ENCODE results near the gene ZRANB1. TPM values are rescaled to one million over a fixed set of nuclear protein-coding genes. Genes with fewer than 3 reads are reported as not detected.

ZRANB1 gene
- total and polyA plus RNA-seq, 2 experiments from 2014 or later = 4.2 to 26.7 TPM

DNA sequence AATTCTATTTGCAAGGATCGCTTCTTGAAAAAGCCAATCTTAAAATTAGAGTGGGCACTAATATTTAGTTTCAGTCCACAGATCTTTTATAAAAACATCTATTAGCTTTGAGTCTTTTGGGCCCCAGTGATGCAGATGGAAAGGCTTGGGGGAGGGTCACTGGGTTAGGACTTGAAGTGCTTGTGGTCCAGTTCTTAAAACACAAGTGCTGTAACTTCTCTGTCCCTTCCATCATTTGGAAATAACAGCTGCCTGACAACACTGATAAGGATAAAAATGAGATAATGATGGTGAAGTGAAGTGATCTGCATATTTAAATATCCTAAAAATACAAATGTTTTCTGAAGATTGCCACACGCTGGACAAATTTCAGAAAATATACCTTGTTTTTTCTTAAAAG lies 37.1 kb upstream of the ZRANB1 start:
- no peak overlapping the region for H3K4me2 ChIP-seq
- no peak overlapping the region for H3K27ac ChIP-seq (ENCODE audit: low read depth)
- H3K9me3 Mint-ChIP-seq = no peaks in the 10 kb centered on the region
- peaks cover 2% of the 10 kb centered on the region; the same call in 1 of the 3 replicates for H3K4me1 Mint-ChIP-seq
- no peak overlapping the region for H3K4me3 ChIP-seq
- H3F3A ChIP-seq (replicated peaks; ENCODE audit: low read depth) = no peaks in the 10 kb centered on the region
- no peaks in the 10 kb centered on the region for H4K20me1 ChIP-seq (replicated peaks; ENCODE audit: insufficient read depth)
- no peaks in the 10 kb centered on the region for H3K79me2 ChIP-seq (replicated peaks; ENCODE audit: insufficient read depth)
- DNase-seq (ENCODE audit: low spot score) = no peak
- no peaks in the 10 kb centered on the region for H3K27me3 ChIP-seq (ENCODE audit: insufficient read depth)
- no peaks in the 10 kb centered on the region for H3K36me3 ChIP-seq (ENCODE audit: insufficient read depth)
- no peak overlapping the region for H2AFZ ChIP-seq
- no peak overlapping the region for H3K4me3 Mint-ChIP-seq
- ATAC-seq = no peak
- H3K9me2 ChIP-seq (ENCODE audit: insufficient read depth) = no peaks in the 10 kb centered on the region
- peaks cover 2% of the 10 kb centered on the region for H3K27me3 Mint-ChIP-seq (ENCODE audit: insufficient read depth, low read depth, poor library complexity)
- no peaks in the 10 kb centered on the region for H3K36me3 Mint-ChIP-seq (ENCODE audit: low read depth)
- no peak overlapping the region for H3K27ac Mint-ChIP-seq
- TF ChIP-seq POLR2AphosphoS5 (IDR thresholded peaks at IDR 0.05; ENCODE audit: low read depth) (no peak), NANOG (IDR thresholded peaks at IDR 0.05; ENCODE audit: borderline replicate concordance) (no peak), ZNF114 (CRISPR knock-in tag; IDR thresholded peaks at IDR 0.05) (no peak), CREB1 (CRISPR knock-in tag; IDR thresholded peaks at IDR 0.05; ENCODE audit: low read depth) (no peak), ZNF331 (CRISPR knock-in tag; IDR thresholded peaks at IDR 0.05; ENCODE audit: low read depth) (no peak), EZH2 (IDR thresholded peaks at IDR 0.05; ENCODE audit: low read depth, unreplicated experiment) (no peak), STAT1 (IDR thresholded peaks at IDR 0.05; ENCODE audit: unreplicated experiment) (no peak), EZH2phosphoT487 (IDR thresholded peaks at IDR 0.05; ENCODE audit: unreplicated experiment) (no peak), JUNB (IDR thresholded peaks at IDR 0.05; ENCODE audit: unreplicated experiment) (no peak)
- TF ChIP-seq, protein P1, sequence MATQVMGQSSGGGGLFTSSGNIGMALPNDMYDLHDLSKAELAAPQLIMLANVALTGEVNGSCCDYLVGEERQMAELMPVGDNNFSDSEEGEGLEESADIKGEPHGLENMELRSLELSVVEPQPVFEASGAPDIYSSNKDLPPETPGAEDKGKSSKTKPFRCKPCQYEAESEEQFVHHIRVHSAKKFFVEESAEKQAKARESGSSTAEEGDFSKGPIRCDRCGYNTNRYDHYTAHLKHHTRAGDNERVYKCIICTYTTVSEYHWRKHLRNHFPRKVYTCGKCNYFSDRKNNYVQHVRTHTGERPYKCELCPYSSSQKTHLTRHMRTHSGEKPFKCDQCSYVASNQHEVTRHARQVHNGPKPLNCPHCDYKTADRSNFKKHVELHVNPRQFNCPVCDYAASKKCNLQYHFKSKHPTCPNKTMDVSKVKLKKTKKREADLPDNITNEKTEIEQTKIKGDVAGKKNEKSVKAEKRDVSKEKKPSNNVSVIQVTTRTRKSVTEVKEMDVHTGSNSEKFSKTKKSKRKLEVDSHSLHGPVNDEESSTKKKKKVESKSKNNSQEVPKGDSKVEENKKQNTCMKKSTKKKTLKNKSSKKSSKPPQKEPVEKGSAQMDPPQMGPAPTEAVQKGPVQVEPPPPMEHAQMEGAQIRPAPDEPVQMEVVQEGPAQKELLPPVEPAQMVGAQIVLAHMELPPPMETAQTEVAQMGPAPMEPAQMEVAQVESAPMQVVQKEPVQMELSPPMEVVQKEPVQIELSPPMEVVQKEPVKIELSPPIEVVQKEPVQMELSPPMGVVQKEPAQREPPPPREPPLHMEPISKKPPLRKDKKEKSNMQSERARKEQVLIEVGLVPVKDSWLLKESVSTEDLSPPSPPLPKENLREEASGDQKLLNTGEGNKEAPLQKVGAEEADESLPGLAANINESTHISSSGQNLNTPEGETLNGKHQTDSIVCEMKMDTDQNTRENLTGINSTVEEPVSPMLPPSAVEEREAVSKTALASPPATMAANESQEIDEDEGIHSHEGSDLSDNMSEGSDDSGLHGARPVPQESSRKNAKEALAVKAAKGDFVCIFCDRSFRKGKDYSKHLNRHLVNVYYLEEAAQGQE (IDR thresholded peaks at IDR 0.05; ENCODE audit: unreplicated experiment) = no peak
- TF ChIP-seq, protein P2, sequence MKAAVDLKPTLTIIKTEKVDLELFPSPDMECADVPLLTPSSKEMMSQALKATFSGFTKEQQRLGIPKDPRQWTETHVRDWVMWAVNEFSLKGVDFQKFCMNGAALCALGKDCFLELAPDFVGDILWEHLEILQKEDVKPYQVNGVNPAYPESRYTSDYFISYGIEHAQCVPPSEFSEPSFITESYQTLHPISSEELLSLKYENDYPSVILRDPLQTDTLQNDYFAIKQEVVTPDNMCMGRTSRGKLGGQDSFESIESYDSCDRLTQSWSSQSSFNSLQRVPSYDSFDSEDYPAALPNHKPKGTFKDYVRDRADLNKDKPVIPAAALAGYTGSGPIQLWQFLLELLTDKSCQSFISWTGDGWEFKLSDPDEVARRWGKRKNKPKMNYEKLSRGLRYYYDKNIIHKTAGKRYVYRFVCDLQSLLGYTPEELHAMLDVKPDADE (IDR thresholded peaks at IDR 0.05) = no peak
- TF ChIP-seq, protein P3, sequence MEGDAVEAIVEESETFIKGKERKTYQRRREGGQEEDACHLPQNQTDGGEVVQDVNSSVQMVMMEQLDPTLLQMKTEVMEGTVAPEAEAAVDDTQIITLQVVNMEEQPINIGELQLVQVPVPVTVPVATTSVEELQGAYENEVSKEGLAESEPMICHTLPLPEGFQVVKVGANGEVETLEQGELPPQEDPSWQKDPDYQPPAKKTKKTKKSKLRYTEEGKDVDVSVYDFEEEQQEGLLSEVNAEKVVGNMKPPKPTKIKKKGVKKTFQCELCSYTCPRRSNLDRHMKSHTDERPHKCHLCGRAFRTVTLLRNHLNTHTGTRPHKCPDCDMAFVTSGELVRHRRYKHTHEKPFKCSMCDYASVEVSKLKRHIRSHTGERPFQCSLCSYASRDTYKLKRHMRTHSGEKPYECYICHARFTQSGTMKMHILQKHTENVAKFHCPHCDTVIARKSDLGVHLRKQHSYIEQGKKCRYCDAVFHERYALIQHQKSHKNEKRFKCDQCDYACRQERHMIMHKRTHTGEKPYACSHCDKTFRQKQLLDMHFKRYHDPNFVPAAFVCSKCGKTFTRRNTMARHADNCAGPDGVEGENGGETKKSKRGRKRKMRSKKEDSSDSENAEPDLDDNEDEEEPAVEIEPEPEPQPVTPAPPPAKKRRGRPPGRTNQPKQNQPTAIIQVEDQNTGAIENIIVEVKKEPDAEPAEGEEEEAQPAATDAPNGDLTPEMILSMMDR (conservative IDR thresholded peaks at IDR 0.05; ENCODE audit: low read depth in 2 of 2) = no peak
- TF ChIP-seq, protein P4, sequence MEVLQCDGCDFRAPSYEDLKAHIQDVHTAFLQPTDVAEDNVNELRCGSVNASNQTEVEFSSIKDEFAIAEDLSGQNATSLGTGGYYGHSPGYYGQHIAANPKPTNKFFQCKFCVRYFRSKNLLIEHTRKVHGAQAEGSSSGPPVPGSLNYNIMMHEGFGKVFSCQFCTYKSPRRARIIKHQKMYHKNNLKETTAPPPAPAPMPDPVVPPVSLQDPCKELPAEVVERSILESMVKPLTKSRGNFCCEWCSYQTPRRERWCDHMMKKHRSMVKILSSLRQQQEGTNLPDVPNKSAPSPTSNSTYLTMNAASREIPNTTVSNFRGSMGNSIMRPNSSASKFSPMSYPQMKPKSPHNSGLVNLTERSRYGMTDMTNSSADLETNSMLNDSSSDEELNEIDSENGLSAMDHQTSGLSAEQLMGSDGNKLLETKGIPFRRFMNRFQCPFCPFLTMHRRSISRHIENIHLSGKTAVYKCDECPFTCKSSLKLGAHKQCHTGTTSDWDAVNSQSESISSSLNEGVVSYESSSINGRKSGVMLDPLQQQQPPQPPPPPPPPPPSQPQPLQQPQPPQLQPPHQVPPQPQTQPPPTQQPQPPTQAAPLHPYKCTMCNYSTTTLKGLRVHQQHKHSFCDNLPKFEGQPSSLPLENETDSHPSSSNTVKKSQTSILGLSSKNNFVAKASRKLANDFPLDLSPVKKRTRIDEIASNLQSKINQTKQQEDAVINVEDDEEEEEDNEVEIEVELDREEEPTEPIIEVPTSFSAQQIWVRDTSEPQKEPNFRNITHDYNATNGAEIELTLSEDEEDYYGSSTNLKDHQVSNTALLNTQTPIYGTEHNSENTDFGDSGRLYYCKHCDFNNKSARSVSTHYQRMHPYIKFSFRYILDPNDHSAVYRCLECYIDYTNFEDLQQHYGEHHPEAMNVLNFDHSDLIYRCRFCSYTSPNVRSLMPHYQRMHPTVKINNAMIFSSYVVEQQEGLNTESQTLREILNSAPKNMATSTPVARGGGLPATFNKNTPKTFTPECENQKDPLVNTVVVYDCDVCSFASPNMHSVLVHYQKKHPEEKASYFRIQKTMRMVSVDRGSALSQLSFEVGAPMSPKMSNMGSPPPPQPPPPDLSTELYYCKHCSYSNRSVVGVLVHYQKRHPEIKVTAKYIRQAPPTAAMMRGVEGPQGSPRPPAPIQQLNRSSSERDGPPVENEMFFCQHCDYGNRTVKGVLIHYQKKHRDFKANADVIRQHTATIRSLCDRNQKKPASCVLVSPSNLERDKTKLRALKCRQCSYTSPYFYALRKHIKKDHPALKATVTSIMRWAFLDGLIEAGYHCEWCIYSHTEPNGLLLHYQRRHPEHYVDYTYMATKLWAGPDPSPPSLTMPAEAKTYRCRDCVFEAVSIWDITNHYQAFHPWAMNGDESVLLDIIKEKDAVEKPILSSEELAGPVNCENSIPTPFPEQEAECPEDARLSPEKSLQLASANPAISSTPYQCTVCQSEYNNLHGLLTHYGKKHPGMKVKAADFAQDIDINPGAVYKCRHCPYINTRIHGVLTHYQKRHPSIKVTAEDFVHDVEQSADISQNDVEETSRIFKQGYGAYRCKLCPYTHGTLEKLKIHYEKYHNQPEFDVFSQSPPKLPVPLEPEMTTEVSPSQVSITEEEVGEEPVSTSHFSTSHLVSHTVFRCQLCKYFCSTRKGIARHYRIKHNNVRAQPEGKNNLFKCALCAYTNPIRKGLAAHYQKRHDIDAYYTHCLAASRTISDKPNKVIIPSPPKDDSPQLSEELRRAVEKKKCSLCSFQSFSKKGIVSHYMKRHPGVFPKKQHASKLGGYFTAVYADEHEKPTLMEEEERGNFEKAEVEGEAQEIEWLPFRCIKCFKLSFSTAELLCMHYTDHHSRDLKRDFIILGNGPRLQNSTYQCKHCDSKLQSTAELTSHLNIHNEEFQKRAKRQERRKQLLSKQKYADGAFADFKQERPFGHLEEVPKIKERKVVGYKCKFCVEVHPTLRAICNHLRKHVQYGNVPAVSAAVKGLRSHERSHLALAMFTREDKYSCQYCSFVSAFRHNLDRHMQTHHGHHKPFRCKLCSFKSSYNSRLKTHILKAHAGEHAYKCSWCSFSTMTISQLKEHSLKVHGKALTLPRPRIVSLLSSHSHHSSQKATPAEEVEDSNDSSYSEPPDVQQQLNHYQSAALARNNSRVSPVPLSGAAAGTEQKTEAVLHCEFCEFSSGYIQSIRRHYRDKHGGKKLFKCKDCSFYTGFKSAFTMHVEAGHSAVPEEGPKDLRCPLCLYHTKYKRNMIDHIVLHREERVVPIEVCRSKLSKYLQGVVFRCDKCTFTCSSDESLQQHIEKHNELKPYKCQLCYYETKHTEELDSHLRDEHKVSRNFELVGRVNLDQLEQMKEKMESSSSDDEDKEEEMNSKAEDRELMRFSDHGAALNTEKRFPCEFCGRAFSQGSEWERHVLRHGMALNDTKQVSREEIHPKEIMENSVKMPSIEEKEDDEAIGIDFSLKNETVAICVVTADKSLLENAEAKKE (CRISPR knock-in tag; IDR thresholded peaks at IDR 0.05) = no peak
- H3K4me1 ChIP-seq (ENCODE audit: insufficient read depth) = no peaks in the 10 kb centered on the region
